HG03135 (cell line): ENCODE measurements around the gene DNER.

Source experiments
- ATAC-seq: cut with Tn5 transposase; IDR thresholded peaks from one replicate; pipeline ENCODE4 v1.9.1; 2021; ENCODE audit warnings: mild to moderate bottlenecking, moderate library complexity; ENCODE audit not compliant: unreplicated experiment

DNER gene

GRCh38 chr2:229673676-229674075 lies 40.7 kb downstream of the DNER start:
- ATAC-seq, result no peak

GRCh38 chr2:229672021-229672420 lies 42.3 kb downstream of the DNER start:
- ATAC-seq, result no peak

- ATAC-seq, result no peak
Observed at GRCh38 chr2:229669841-229670240, 44.5 kb downstream of the DNER start.

GRCh38 chr2:229666811-229667210 lies 47.5 kb downstream of the DNER start:
- no peak for ATAC-seq

GRCh38 chr2:229665158-229665557 lies 49.2 kb downstream of the DNER start:
- ATAC-seq, result no peak

GRCh38 chr2:229661478-229661877 lies 52.9 kb downstream of the DNER start:
- no peak for ATAC-seq

- no peak for ATAC-seq
Observed at GRCh38 chr2:229660951-229661350, 53.4 kb downstream of the DNER start.

- ATAC-seq, result no peak
Observed at GRCh38 chr2:229660391-229660790, 54.0 kb downstream of the DNER start.

GRCh38 chr2:229658004-229658403 lies 56.4 kb downstream of the DNER start:
- ATAC-seq, result no peak

- no peak for ATAC-seq
Observed at GRCh38 chr2:229654437-229654836, 59.9 kb downstream of the DNER start.

GRCh38 chr2:229653531-229653930 lies 60.8 kb downstream of the DNER start:
- no peak for ATAC-seq

GRCh38 chr2:229652796-229653195 lies 61.6 kb downstream of the DNER start:
- no peak for ATAC-seq

GRCh38 chr2:229650901-229651300 lies 63.5 kb downstream of the DNER start:
- ATAC-seq, result no peak

GRCh38 chr2:229650059-229650458 lies 64.3 kb downstream of the DNER start:
- no peak for ATAC-seq

- no peak for ATAC-seq
Observed at GRCh38 chr2:229646186-229646723, 68.1 kb downstream of the DNER start.

- ATAC-seq, result no peak
Observed at GRCh38 chr2:229642371-229642770, 72.0 kb downstream of the DNER start.

GRCh38 chr2:229641676-229642075 lies 72.7 kb downstream of the DNER start:
- no peak for ATAC-seq

GRCh38 chr2:229640636-229641035 lies 73.7 kb downstream of the DNER start:
- no peak for ATAC-seq

- ATAC-seq, result no peak
Observed at GRCh38 chr2:229636571-229636970, 77.8 kb downstream of the DNER start.

GRCh38 chr2:229635371-229635680 lies 79.0 kb downstream of the DNER start:
- no peak for ATAC-seq

- no peak for ATAC-seq
Observed at GRCh38 chr2:229634601-229635370, 79.6 kb downstream of the DNER start.

GRCh38 chr2:229633556-229633955 lies 80.8 kb downstream of the DNER start:
- no peak for ATAC-seq

- ATAC-seq, result no peak
Observed at GRCh38 chr2:229629039-229629438, 85.3 kb downstream of the DNER start.
